ENCODE measurements around the gene ADA. TPM values are rescaled to one million over a fixed set of nuclear protein-coding genes. Genes with fewer than 3 reads are reported as not detected.

The ADA gene
- total RNA-seq, 4 donors from 2014 or later = 11.1 to 14.9 (median 12.4) TPM

DNA sequence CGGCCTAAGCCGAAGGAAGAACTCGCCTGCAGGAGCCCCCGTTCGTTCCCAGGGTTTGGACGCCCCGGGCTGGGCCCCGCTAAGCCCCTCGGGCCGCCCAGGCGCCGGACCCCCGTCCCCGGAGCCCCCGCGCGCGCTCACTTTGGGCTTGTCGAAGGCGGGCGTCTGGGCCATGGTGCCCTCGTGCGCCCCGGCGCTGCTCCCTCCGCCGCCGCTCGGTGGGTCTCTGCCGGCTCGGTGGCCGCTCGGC is 140 bp downstream of the ADA start:
- no peaks in the 10 kb centered on the region for H3K36me3 ChIP-seq
- TF ChIP-seq, protein P1, sequence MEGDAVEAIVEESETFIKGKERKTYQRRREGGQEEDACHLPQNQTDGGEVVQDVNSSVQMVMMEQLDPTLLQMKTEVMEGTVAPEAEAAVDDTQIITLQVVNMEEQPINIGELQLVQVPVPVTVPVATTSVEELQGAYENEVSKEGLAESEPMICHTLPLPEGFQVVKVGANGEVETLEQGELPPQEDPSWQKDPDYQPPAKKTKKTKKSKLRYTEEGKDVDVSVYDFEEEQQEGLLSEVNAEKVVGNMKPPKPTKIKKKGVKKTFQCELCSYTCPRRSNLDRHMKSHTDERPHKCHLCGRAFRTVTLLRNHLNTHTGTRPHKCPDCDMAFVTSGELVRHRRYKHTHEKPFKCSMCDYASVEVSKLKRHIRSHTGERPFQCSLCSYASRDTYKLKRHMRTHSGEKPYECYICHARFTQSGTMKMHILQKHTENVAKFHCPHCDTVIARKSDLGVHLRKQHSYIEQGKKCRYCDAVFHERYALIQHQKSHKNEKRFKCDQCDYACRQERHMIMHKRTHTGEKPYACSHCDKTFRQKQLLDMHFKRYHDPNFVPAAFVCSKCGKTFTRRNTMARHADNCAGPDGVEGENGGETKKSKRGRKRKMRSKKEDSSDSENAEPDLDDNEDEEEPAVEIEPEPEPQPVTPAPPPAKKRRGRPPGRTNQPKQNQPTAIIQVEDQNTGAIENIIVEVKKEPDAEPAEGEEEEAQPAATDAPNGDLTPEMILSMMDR (IDR thresholded peaks at IDR 0.05) = no peak
- TF ChIP-seq POLR2A (IDR thresholded peaks at IDR 0.05) (no peak), EP300 (IDR thresholded peaks at IDR 0.05) (no peak)
- WGBS, 2 donors = 0% methylated on average over 11 to 23 of the region's 33 CpGs
- H3K27ac ChIP-seq = peak overlapping the region; percentile 32 to 83 (median 66)
- H3K27me3 ChIP-seq = no peaks in the 10 kb centered on the region
- H3K9me3 ChIP-seq = no peaks in the 10 kb centered on the region
- DNase-seq (ENCODE audit: low spot score in 2 of 2) = no peak
- peak overlapping the region; percentile 39 to 70 (median 66) for H3K4me3 ChIP-seq
- H3K4me1 ChIP-seq = peaks cover 0 to 22% (median 10%) of the 10 kb centered on the region in 4 donors

GRCh38 chr20:44650771-44651433 is 597 bp downstream of the ADA start:
- Histone ChIP-seq H3K36me3 (no peaks in the 10 kb centered on the region), H3K27ac (peak overlapping the region; percentile 32 to 83 (median 66)), H3K27me3 (no peaks in the 10 kb centered on the region), H3K4me3 (peak overlapping the region; percentile 39 to 70 (median 66)), H3K4me1 (peaks cover 0 to 27% (median 13%) of the 10 kb centered on the region in 4 donors), H3K9me3 (no peaks in the 10 kb centered on the region)
- TF ChIP-seq EP300 (IDR thresholded peaks at IDR 0.05) = no peak
- TF ChIP-seq, protein P1 (IDR thresholded peaks at IDR 0.05) = no peak
- DNase-seq (ENCODE audit: low spot score in 2 of 2) = no peak
- WGBS, 2 donors = 43 to 51% methylated on average over 17 to 19 of the region's 24 CpGs

GRCh38 chr20:44649976-44650375 is 1.5 kb downstream of the ADA start:
- DNase-seq (ENCODE audit: low spot score in 2 of 2) = no peak
- WGBS, 2 donors = 77 to 83% methylated on average over 6 of the region's 6 CpGs
- H3K9me3 ChIP-seq = no peaks in the 10 kb centered on the region
- TF ChIP-seq EP300 (IDR thresholded peaks at IDR 0.05) = no peak
- TF ChIP-seq, protein P1 (IDR thresholded peaks at IDR 0.05) = no peak
- no peak for TF ChIP-seq POLR2A (IDR thresholded peaks at IDR 0.05)
- no peaks in the 10 kb centered on the region for H3K36me3 ChIP-seq
- peak overlapping the region in 1 of 4 donors; percentile 69 for H3K4me3 ChIP-seq
- H3K4me1 ChIP-seq = peaks cover 0 to 27% (median 14%) of the 10 kb centered on the region in 4 donors
- H3K27me3 ChIP-seq = no peaks in the 10 kb centered on the region
- no peak overlapping the region for H3K27ac ChIP-seq

DNA sequence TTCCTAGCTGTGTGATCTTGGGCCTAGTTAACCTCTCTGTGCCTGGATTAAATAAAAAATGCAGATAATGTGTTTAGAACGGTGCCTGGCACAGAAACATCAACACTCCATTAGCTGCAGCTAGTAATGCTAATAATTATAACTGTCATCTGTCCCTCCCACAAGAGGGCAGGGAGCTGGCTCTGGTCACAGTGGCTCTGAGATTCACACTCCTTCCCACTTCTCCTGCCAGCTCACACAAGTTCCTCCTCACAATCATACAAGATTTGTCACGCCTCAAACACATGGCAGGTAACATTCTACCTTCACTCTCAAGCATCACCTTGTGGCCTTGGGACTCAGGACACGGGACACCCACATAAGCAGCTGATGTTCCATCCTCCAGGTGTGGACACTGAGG is 2.4 kb downstream of the ADA start:
- Histone ChIP-seq H3K36me3 (no peaks in the 10 kb centered on the region), H3K27me3 (no peaks in the 10 kb centered on the region), H3K4me3 (no peak overlapping the region), H3K4me1 (peaks cover 0 to 36% (median 17%) of the 10 kb centered on the region in 4 donors), H3K9me3 (no peaks in the 10 kb centered on the region), H3K27ac (no peak overlapping the region)
- 78 to 85% methylated on average over 3 of the region's 3 CpGs for WGBS, 2 donors
- DNase-seq (ENCODE audit: low spot score in 2 of 2) = no peak
- TF ChIP-seq POLR2A (IDR thresholded peaks at IDR 0.05) = no peak
- TF ChIP-seq EP300 (IDR thresholded peaks at IDR 0.05) = no peak
- TF ChIP-seq, protein P1 (IDR thresholded peaks at IDR 0.05) = no peak

DNA sequence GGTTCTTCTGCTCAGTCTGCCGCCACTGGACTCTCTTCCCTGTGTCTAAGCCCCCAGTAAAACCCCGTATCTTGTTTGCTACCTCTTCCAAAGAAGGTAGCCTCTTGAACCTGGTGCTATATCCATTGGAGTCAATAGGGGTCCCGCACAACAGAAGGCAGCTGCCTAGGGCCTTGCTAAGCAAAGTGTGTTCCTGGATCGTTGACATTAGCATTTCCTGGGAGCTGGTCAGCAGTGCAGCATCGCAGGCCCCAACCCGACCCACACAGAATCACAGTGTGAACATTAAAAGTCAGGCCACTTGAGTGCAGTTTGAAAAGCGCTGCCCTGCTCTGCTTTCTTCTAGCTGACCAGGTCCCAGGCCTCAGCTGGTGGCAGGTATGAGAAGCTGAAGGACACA is 2.9 kb downstream of the ADA start:
- H3K4me1 ChIP-seq = peaks cover 0 to 41% (median 19%) of the 10 kb centered on the region in 4 donors
- no peak for DNase-seq (ENCODE audit: low spot score in 2 of 2)
- no peaks in the 10 kb centered on the region for H3K36me3 ChIP-seq
- TF ChIP-seq POLR2A (IDR thresholded peaks at IDR 0.05) = no peak
- TF ChIP-seq, protein P1 (IDR thresholded peaks at IDR 0.05) = no peak
- TF ChIP-seq EP300 (IDR thresholded peaks at IDR 0.05) = no peak
- WGBS, 2 donors = 61 to 68% methylated on average over 7 of the region's 7 CpGs
- no peaks in the 10 kb centered on the region for H3K9me3 ChIP-seq
- no peaks in the 10 kb centered on the region for H3K27me3 ChIP-seq
- H3K27ac ChIP-seq = no peak overlapping the region
- H3K4me3 ChIP-seq = no peak overlapping the region

Measured in tibial nerve (tissue), 4 donors.